Left ventricle myocardium superior (tissue), 1 donor: ENCODE data around the gene KIF25. TPM values are rescaled to one million over a fixed set of nuclear protein-coding genes. Genes with fewer than 3 reads are reported as not detected.

ENCODE experiments used
- ATAC-seq: fragments of 200-7000 bp; cut with Tn5 transposase; one replicate; pipeline ENCODE4 v1.9.1; 2020; ENCODE audit warnings: mild to moderate bottlenecking, moderate library complexity
- DNase-seq: peaks from one replicate; pipeline ENCODE4 v3.0.0-alpha.2; 2020
- intact Hi-C: fragments of 100-400 bp; cut with micrococcal nuclease; formaldehyde crosslinking; loops from one replicate; pipeline ENCODE4 v1.11.0; 2022
- long read RNA-seq: library from polyadenylated mRNA; unstranded; transcript quantifications from one replicate; pipeline ENCODE4 v2.0.0, GENCODE V29; 2021
- total RNA-seq: library from RNA; stranded (reverse); fragmentation: NEBNext Ultra II Directional; extraction: Animal tissue kit (Norgen Biotek cat#: 25700); gene quantifications from one replicate; pipeline ENCODE4 v1.2.1, GENCODE V29; 2021
- donor health status: DM: no; HTN: yes; CAD: no; lungs with severe emphysema.

The KIF25 gene, protein sequence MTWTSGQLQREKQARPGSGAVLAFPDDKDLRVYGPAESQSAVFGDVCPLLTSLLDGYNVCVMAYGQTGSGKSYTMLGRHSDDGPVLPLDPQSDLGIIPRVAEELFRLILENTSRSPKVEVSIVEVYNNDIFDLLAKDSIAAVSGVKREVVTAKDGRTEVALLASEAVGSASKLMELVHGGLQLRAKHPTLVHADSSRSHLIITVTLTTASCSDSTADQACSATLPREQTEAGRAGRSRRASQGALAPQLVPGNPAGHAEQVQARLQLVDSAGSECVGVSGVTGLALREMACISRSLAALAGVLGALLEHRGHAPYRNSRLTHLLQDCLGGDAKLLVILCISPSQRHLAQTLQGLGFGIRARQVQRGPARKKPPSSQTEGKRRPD
- not detected for total RNA-seq
- long read RNA-seq: 0 reads

- intact Hi-C loops: no loop called here
- DNase-seq (no peak), ATAC-seq (no peak)
Observed at GRCh38 chr6:167997642-167998041, at the start of gene KIF25. TSS of gene KIF25 (plus strand) at chr6:167997671. CDS start at chr6:168029586, 31,915 bp downstream.

- ATAC-seq: no peak
- no peak for DNase-seq
- intact Hi-C loops: no loop called here
Observed at GRCh38 chr6:167947716-167948115, 49.8 kb upstream of the KIF25 start.

DNA sequence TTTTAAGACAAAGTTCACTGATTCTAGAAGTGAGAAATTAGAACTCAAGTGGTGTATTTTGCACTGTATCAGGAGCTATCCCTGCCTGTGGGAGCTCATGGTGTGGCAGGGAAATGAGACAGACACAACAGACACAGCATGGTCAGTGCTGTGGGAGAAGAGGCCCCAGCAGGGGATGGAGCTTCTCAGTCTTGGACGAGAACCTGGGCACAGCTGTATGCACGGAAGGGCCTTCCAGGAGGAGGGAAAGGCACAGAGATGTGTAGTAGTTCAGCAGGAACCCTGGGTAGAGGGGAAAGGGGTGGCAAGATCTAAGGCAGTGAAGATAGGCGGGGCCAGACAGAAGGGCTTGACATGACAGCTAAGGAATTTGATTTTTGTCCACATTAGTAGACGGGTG, 48.8 kb upstream of the KIF25 start:
- ATAC-seq (no peak), DNase-seq (no peak)
- intact Hi-C loops: no loop called here

GRCh38 chr6:167949121-167949684, 48.3 kb upstream of the KIF25 start:
- DNase-seq (no peak), ATAC-seq (no peak)
- intact Hi-C loops: no loop called here

GRCh38 chr6:167951781-167952511, 45.5 kb upstream of the KIF25 start:
- intact Hi-C loops: no loop called here
- no peak for ATAC-seq

DNA sequence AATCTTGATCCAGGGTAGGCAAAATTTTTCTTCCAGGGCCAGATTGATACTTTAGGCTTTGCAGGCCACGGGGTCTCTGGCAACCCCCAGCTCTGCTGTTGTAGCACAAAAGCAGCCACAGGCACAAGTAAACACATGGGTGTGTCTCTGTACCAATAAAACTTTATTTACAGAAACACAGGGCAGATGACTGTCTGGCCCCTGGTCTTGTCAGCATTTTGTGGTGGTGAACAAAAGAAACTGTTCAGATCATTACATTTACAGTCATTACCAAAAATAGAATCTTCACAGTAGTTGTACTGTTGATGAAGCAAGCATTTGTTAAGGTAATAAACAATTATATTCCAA, 45.0 kb upstream of the KIF25 start:
- no peak for ATAC-seq
- DNase-seq: no peak
- intact Hi-C loops: no loop called here

More at GRCh38 chr6:167951781-167952511, 45.5 kb upstream of the KIF25 start:
- DNase-seq: no peak

DNA sequence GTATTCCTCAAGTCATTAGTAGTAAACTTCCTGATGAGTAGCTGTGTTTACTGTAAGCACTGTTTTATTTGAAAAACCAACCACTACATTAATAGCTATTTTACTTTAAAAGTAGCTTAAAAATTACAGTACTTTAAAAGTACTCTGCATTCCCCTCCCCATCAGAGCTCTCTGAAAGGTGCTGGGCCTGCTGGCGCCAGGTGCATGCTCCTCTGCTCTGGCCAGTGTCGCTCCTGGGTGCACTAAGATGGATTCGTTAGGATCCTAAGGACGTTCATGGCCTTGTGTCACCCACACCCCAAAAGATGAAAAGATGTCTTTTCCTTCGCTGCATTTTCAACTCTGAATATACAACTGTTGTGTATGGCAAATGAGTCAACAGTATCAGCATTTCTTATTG, 43.9 kb upstream of the KIF25 start:
- ATAC-seq (no peak), DNase-seq (no peak)
- intact Hi-C loops: no loop called here

- ATAC-seq (no peak), DNase-seq (no peak)
- intact Hi-C loops: no loop called here
Observed at GRCh38 chr6:167954151-167954550, 43.3 kb upstream of the KIF25 start.

DNA sequence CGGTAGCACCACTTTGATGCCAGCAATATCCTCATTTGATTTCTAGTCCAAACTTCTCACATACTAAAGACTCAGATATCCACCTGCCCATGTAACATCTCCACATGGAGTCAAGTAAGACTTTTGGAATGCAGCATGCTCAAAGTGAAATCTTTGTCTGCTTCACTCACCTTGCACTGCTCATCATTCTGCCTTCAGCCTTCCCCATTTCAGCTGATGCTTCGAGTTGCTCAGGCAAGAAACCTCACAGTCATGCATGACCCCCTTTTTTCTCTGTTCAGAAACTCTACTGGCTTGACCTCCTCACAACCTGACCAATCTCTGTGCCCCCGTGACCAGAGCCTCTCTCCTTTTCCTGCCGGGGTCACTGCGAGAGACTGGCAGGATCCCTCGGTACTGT, 41.0 kb upstream of the KIF25 start:
- DNase-seq (no peak), ATAC-seq (peak; percentile 18)
- intact Hi-C loops: no loop called here

GRCh38 chr6:167956983-167957492, 40.4 kb upstream of the KIF25 start:
- DNase-seq (no peak), ATAC-seq (peak; percentile 77)
- intact Hi-C loops: no loop called here

- no peak for ATAC-seq
- intact Hi-C loops: no loop called here
- no peak for DNase-seq
Observed at GRCh38 chr6:167957626-167958025, 39.8 kb upstream of the KIF25 start.

DNA sequence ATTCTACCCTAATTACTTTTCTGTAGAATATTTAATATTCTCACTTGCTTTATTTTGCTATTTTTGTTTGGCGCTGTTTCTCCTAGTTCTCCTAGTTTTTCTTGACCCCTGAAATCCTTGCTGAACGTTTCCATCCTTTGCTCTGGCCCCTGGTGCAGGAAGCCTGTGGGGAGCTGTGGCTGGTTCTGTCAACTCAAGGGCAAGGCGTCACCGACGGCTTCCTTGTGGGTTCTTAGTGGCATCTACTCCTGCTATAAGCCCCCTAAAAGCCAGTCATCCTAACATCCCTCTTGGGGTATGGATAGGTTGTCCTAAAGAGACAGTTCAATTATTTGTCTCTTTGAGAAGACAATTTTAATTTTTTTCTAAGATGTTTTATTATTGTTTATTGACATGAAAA, 36.9 kb upstream of the KIF25 start:
- DNase-seq (no peak), ATAC-seq (no peak)
- intact Hi-C loops: no loop called here

GRCh38 chr6:167962711-167963110, 34.8 kb upstream of the KIF25 start:
- ATAC-seq: peak; percentile 44

DNA sequence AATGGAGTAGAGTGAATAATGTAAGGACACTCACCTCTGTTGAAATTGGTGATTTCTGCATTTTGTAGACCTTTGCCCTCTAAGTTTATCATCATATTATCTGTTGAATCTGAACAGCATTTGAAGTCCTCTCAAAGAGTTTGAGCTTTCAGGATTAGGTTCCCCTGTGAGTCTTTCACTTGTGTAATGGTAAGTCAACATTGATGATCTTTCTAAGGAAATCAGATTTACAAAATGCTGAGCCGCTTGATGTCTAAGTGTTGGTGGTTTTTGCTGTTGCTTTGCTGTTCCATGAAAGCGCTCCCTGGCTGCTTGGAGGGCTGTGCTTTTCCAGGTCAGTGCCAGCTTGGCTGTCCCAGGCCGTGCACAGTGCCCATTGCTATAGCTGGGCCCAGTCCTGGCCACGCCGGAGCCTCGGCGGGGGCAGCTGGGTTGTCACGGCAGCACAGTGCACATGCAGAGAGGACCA, 33.8 kb upstream of the KIF25 start:
- no peak for DNase-seq
- no peak for ATAC-seq
- intact Hi-C loops: no loop called here

More at GRCh38 chr6:167962711-167963110, 34.8 kb upstream of the KIF25 start:
- DNase-seq: no peak
- intact Hi-C loops: no loop called here

- peak; percentile 37 for ATAC-seq
- intact Hi-C loops: no loop called here
- DNase-seq: no peak
Observed at GRCh38 chr6:167965592-167966539, 31.6 kb upstream of the KIF25 start.

DNA sequence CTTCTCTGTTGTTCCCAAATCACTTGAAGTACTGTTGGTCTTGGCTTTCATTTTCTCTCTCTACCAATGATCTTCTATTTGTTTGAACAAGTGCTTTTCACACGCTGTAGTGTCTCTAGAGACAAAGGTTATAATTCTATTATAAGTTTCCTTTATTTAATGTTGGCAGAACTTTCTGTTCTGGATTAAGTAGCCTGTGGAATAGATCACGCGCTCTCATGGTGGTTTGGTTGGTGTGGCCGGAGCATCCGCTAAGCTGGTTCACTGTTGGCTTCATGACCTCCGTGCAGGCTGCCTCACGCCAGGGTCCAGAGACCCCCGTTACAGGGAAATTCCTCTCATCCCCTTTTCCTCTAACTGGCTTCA, 30.9 kb upstream of the KIF25 start:
- DNase-seq: no peak
- intact Hi-C loops: no loop called here
- ATAC-seq: peak; percentile 26

- ATAC-seq (no peak), DNase-seq (no peak)
- intact Hi-C loops: no loop called here
Observed at GRCh38 chr6:167968091-167968490, 29.4 kb upstream of the KIF25 start.

- ATAC-seq (peak; percentile 64), DNase-seq (no peak)
- intact Hi-C loops: no loop called here
Observed at GRCh38 chr6:167970230-167970629, 27.2 kb upstream of the KIF25 start.

DNA sequence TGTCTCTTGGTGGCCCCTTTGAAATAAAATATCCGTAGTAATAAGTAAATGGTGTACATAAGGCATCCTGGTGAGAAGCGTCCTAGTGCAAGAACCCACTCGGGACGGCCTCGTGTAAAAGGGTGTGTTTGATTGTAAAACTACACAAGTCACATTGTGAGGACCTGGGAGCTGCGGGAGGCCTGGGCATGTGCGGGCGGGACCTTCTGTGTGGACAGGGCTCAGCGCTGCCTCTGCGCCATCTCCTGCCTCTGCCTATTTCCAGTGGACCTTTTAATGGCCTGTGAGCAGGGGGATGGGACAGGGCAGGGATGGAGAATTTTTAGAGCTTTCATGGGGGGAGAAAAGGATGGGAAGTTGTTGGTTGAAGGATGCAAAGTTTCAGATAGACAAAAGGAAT, 25.3 kb upstream of the KIF25 start:
- DNase-seq (no peak), ATAC-seq (no peak)
- intact Hi-C loops: no loop called here
